ACC112 (cell line): ENCODE results near the gene MYO7B.

Source experiments
- H2AFZ ChIP-seq: fragments of 200-600 bp; sonication (generic); one replicate; pipeline ENCODE4 v1.6.0; 2017; ENCODE audit warnings: antibody characterized with exemption, low read length; ENCODE audit not compliant: unreplicated experiment
- H3K27ac ChIP-seq: fragments of 200-600 bp; sonication (generic); 2 replicates; pipeline ENCODE4 v1.5.1; 2014; ENCODE audit warnings: low read depth, mild to moderate bottlenecking, antibody characterized with exemption, low read length, moderate library complexity
- H3K27me3 ChIP-seq: fragments of 200-600 bp; sonication (generic); 2 replicates; pipeline ENCODE4 v1.6.1; 2014; ENCODE audit warnings: mild to moderate bottlenecking, antibody characterized with exemption, low read length, moderate library complexity, mixed read lengths; ENCODE audit not compliant: insufficient read depth
- H3K36me3 ChIP-seq: fragments of 200-600 bp; sonication (generic); 2 replicates; pipeline ENCODE4 v1.6.1; 2016; ENCODE audit warnings: mild to moderate bottlenecking, antibody characterized with exemption, low read length, moderate library complexity, mixed read lengths; ENCODE audit not compliant: insufficient read depth
- H3K4me1 ChIP-seq: fragments of 200-600 bp; sonication (generic); one replicate; pipeline ENCODE4 v1.6.1; 2016; ENCODE audit warnings: low read length, mixed read lengths; ENCODE audit not compliant: insufficient read depth, unreplicated experiment, control insufficient read depth
- H3K4me3 ChIP-seq: fragments of 200-600 bp; sonication (generic); 2 replicates; pipeline ENCODE4 v1.5.1; 2014; ENCODE audit warnings: mild to moderate bottlenecking, low read depth, low read length
- H3K79me2 ChIP-seq: fragments of 200-600 bp; sonication (generic); one replicate; pipeline ENCODE4 v1.6.0; 2016; ENCODE audit warnings: low read length; ENCODE audit not compliant: control insufficient read depth, unreplicated experiment, insufficient read depth

MYO7B gene

GRCh38 chr2:127669056-127669455, 133.6 kb downstream of the MYO7B start:
- no peaks in the 10 kb centered on the region for H3K36me3 ChIP-seq
- no peak overlapping the region for H2AFZ ChIP-seq
- H3K79me2 ChIP-seq, result no peaks in the 10 kb centered on the region
- H3K27ac ChIP-seq, result no peak overlapping the region
- peaks cover under 1% of the 10 kb centered on the region for H3K4me1 ChIP-seq
- H3K27me3 ChIP-seq, result peaks cover 3% of the 10 kb centered on the region; the same call in 1 of the 2 replicates
- H3K4me3 ChIP-seq, result no peak overlapping the region

- H3K27ac ChIP-seq, result no peak overlapping the region
- peaks cover 7% of the 10 kb centered on the region for H3K4me1 ChIP-seq
- H3K79me2 ChIP-seq, result no peaks in the 10 kb centered on the region
- no peak overlapping the region for H2AFZ ChIP-seq
- no peaks in the 10 kb centered on the region for H3K36me3 ChIP-seq
- no peak overlapping the region for H3K4me3 ChIP-seq
- H3K27me3 ChIP-seq, result no peaks in the 10 kb centered on the region
These were observed 134.8 kb downstream of the MYO7B start for GRCh38 chr2:127670055-127670956.

GRCh38 chr2:127670957-127671290, 135.4 kb downstream of the MYO7B start:
- H3K4me3 ChIP-seq, result no peak overlapping the region
- no peaks in the 10 kb centered on the region for H3K27me3 ChIP-seq
- no peak overlapping the region for H2AFZ ChIP-seq
- no peaks in the 10 kb centered on the region for H3K36me3 ChIP-seq
- H3K4me1 ChIP-seq, result peaks cover 7% of the 10 kb centered on the region
- H3K79me2 ChIP-seq, result no peaks in the 10 kb centered on the region
- no peak overlapping the region for H3K27ac ChIP-seq

- H3K79me2 ChIP-seq, result no peaks in the 10 kb centered on the region
- no peaks in the 10 kb centered on the region for H3K36me3 ChIP-seq
- peaks cover 3% of the 10 kb centered on the region; the same call in 1 of the 2 replicates for H3K27me3 ChIP-seq
- H2AFZ ChIP-seq, result no peak overlapping the region
- H3K27ac ChIP-seq, result no peak overlapping the region
- H3K4me3 ChIP-seq, result no peak overlapping the region
- H3K4me1 ChIP-seq, result peaks cover 7% of the 10 kb centered on the region
These were observed 136.2 kb downstream of the MYO7B start for GRCh38 chr2:127671557-127672302.

GRCh38 chr2:127672341-127673224, 137.1 kb downstream of the MYO7B start:
- H3K79me2 ChIP-seq, result no peaks in the 10 kb centered on the region
- H3K27me3 ChIP-seq, result peaks cover 9% of the 10 kb centered on the region; the same call in 1 of the 2 replicates
- H3K4me3 ChIP-seq, result no peak overlapping the region

GRCh38 chr2:127673291-127674069, 138.0 kb downstream of the MYO7B start:
- peaks cover 15% of the 10 kb centered on the region; the same call in 1 of the 2 replicates for H3K27me3 ChIP-seq
- no peak overlapping the region for H3K27ac ChIP-seq
- H3K36me3 ChIP-seq, result no peaks in the 10 kb centered on the region
- H3K79me2 ChIP-seq, result no peaks in the 10 kb centered on the region
- H3K4me3 ChIP-seq, result peak overlapping the region; percentile 80
- no peak overlapping the region for H2AFZ ChIP-seq
- H3K4me1 ChIP-seq, result peaks cover 7% of the 10 kb centered on the region

More at GRCh38 chr2:127672341-127673224, 137.1 kb downstream of the MYO7B start:
- H2AFZ ChIP-seq, result no peak overlapping the region
- peaks cover 7% of the 10 kb centered on the region for H3K4me1 ChIP-seq
- no peak overlapping the region for H3K27ac ChIP-seq
- no peaks in the 10 kb centered on the region for H3K36me3 ChIP-seq

GRCh38 chr2:127674241-127675209, 139.0 kb downstream of the MYO7B start:
- H3K4me3 ChIP-seq, result peak overlapping the region; percentile 80
- no peak overlapping the region for H3K27ac ChIP-seq
- peaks cover 15% of the 10 kb centered on the region; the same call in 1 of the 2 replicates for H3K27me3 ChIP-seq
- no peaks in the 10 kb centered on the region for H3K79me2 ChIP-seq
- H2AFZ ChIP-seq, result peak overlapping the region; percentile 98
- H3K36me3 ChIP-seq, result no peaks in the 10 kb centered on the region
- H3K4me1 ChIP-seq, result peaks cover 7% of the 10 kb centered on the region

- Histone ChIP-seq H3K4me1 (peaks cover 7% of the 10 kb centered on the region), H3K27me3 (peaks cover 15% of the 10 kb centered on the region; the same call in 1 of the 2 replicates), H2AFZ (peak within 1 kb of the TSS; percentile 98), H3K79me2 (no peaks in the 10 kb centered on the region), H3K27ac (no peak within 1 kb of the TSS), H3K36me3 (no peaks in the 10 kb centered on the region), H3K4me3 (peak within 1 kb of the TSS; percentile 80)
These were observed 140.1 kb downstream of the MYO7B start, which contains the start of gene LIMS2 for GRCh38 chr2:127675331-127676261. LIMS2 (minus strand) TSS chr2:127675530; CDS start chr2:127675024, 506 bp downstream.
